NB4 (cell line): ENCODE results near the gene SIAH3.
A peak's percentile ranks its signal among the peaks of the same experiment; 100 is the strongest.

ENCODE experiments used
- DNase-seq: peaks from one replicate; pipeline ENCODE4 v3.0.0; 2010; ENCODE audit warnings: low read depth
- H3K4me3 ChIP-seq: one replicate; pipeline ENCODE4 v1.5.1; 2011; ENCODE audit warnings: mild to moderate bottlenecking, low read depth, low read length, moderate library complexity
- MAX ChIP-seq: IDR thresholded peaks from 2 replicates; pipeline ENCODE4 v1.6.1; 2011; ENCODE audit warnings: low read depth, low read length
- MYC ChIP-seq: IDR thresholded peaks from 2 replicates; pipeline ENCODE4 v1.6.1; 2011; ENCODE audit warnings: low read depth, low read length
- POLR2A ChIP-seq: IDR thresholded peaks from 2 replicates; pipeline ENCODE4 v1.6.1; 2011; ENCODE audit warnings: mild to moderate bottlenecking; ENCODE audit not compliant: insufficient read length; ENCODE audit errors: extremely low read depth
- TF ChIP-seq, protein P1 (sequence below): IDR thresholded peaks from one replicate; pipeline ENCODE4 v1.5.1; 2012; ENCODE audit warnings: low read depth, low read length

Gene SIAH3

DNA sequence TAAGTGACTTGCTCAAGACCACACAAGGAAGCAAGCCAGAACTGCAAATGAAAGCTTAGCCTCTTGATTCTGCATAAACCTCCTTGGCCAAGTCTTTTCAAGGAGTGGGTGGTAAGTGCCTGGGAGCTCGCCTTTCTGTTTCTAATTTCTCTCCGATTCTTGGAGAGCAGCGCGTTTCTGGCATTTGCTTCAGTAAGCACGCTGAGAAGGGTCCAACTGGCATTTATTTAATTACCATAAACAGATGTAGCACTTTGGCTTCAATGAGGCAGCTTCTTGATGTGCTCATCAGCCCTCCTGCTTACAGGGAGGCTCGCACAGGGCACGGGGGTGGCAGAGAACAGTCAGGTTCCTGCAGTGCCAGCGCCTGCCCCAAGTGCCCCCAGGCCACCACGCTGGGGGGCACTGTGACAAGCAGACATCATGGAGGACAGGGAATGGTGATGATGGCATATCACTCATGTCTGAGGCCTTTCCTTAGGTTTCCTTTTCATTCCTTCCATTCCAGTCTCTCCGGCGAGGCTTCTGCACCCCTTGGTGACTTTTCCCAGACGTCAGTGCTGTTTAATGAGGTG lies 13.3 kb downstream of the SIAH3 start:
- TF ChIP-seq MAX, result no peak
- TF ChIP-seq MYC, result no peak
- TF ChIP-seq, protein P1, sequence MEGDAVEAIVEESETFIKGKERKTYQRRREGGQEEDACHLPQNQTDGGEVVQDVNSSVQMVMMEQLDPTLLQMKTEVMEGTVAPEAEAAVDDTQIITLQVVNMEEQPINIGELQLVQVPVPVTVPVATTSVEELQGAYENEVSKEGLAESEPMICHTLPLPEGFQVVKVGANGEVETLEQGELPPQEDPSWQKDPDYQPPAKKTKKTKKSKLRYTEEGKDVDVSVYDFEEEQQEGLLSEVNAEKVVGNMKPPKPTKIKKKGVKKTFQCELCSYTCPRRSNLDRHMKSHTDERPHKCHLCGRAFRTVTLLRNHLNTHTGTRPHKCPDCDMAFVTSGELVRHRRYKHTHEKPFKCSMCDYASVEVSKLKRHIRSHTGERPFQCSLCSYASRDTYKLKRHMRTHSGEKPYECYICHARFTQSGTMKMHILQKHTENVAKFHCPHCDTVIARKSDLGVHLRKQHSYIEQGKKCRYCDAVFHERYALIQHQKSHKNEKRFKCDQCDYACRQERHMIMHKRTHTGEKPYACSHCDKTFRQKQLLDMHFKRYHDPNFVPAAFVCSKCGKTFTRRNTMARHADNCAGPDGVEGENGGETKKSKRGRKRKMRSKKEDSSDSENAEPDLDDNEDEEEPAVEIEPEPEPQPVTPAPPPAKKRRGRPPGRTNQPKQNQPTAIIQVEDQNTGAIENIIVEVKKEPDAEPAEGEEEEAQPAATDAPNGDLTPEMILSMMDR, result no peak
- no peak for TF ChIP-seq POLR2A
- no peak overlapping the region for H3K4me3 ChIP-seq
- DNase-seq, result no peak

DNA sequence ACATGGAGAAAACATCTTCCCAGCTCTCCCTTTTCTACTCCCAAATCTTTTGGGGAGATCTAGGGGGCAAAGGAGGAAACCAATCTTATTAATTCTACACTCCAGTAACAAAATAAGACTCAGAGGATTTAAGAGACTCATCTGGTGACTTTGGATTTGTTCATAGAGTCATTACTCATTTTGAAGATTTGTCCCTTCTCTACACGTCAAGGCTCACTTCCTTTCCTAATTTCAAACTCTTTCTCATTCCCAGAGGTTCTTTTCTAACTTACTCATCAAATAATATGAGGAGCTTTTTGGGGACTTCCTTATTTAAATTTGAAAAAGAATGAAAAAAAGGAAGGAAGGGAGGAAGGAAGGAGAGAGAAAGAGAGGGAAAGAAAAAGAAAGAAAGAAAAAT lies 14.4 kb downstream of the SIAH3 start:
- no peak overlapping the region for H3K4me3 ChIP-seq
- DNase-seq, result no peak
- TF ChIP-seq, protein P1, result no peak
- TF ChIP-seq MYC (no peak), POLR2A (no peak), MAX (no peak)

DNA sequence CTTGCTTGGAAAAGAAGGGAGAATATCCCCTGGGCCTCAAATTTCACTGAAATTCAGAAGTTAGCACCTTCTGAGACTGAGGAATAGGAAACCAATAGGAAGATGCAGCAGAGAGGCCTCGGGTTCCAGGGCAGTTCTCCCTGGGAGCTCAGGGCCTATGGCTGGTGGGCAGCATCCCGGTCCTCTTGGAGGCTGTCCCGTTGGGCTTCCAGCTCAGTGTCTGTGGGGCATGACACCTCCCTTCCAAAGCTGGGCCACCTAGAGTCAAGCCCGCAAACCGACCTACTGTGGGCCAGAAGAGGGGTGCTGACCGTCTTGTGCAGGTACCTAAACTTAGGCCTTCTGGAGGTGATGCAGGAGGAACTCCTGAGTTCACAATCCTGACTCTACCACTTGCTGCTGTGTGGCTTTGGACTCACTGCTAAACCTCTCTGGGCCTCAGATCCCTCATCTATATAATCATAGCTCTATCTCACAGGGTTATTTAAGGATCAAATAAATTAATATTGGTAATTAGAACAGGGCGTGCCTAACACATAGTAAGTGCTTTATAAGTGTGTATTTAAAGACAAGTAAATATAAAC lies 17.1 kb downstream of the SIAH3 start:
- no peak for DNase-seq
- TF ChIP-seq, protein P1, result no peak
- TF ChIP-seq MYC, result no peak
- no peak for TF ChIP-seq MAX
- no peak for TF ChIP-seq POLR2A
- H3K4me3 ChIP-seq, result no peak overlapping the region

DNA sequence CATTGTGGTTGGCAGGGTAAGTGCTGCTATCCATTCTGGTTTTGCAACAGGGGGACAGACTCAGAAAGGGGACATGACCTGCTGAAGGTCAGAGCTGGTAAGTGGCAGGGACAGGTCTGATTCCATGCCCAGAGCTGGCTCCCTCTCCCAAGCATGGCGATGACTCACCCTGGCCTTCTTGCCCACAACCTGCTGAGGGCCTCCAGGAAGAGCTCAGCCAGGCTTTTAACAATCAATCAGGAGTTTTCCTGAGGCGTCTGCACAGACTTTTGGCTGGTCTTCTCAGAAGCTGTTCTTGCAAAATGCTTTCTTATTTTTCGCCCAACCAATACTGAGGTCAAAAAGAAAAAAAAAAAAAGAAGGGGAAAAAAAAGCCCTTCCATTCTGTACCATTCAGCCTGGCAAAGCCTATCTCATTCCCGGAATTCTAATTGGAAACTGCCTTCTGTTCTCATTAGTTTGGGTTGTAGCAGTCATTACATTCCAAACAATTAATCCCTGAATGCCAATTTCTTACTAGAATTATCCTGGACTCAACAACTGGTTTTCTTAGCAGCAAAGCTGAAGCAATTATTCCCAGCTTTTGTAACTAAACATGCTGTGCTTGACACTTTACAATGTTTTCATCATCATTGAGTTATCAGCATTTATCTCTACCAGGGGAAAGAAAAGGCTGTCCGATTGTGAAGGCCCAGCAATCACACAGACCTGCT lies 17.7 kb downstream of the SIAH3 start:
- peak; percentile 76 for DNase-seq
- no peak overlapping the region for H3K4me3 ChIP-seq
- TF ChIP-seq MAX (no peak), POLR2A (no peak), MYC (no peak)
- TF ChIP-seq, protein P1, result no peak

- TF ChIP-seq POLR2A (no peak), MYC (no peak), MAX (no peak)
- TF ChIP-seq, protein P1, result no peak
- no peak for DNase-seq
- H3K4me3 ChIP-seq, result no peak overlapping the region
Measured at GRCh38 chr13:45833242-45833641, 18.3 kb downstream of the SIAH3 start.
